Measurements from ENCODE around the gene LAPTM5.

Gene LAPTM5

DNA sequence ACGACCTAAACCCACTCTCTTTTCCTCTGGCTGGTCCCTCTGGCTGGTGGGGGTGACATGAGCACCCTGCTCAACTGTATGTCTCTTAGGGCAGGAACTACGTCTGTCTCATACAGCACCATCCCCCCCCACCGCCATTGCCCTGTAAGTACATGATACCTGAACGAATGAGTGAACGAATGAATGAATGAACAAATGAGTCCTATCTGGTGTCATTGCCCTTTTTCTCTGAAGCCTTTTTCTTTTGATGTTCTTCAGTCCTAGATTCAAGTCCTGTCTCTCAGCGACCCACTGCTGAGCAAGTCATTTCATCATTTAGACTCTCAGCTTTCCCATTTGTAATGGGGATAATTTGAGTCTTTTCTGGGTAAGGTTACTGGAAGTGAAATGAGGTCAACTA, 45.0 kb downstream of the LAPTM5 start:
- no peak for DNase-seq

- no peak for DNase-seq
Measured at GRCh38 chr1:30710407-30710806, 47.2 kb downstream of the LAPTM5 start.

GRCh38 chr1:30708361-30708728, 49.2 kb downstream of the LAPTM5 start:
- DNase-seq: no peak

GRCh38 chr1:30707412-30708360, 49.9 kb downstream of the LAPTM5 start:
- peak; percentile 8 to 38 for DNase-seq

- DNase-seq: no peak
Measured at GRCh38 chr1:30706528-30706927, 51.0 kb downstream of the LAPTM5 start.

DNA sequence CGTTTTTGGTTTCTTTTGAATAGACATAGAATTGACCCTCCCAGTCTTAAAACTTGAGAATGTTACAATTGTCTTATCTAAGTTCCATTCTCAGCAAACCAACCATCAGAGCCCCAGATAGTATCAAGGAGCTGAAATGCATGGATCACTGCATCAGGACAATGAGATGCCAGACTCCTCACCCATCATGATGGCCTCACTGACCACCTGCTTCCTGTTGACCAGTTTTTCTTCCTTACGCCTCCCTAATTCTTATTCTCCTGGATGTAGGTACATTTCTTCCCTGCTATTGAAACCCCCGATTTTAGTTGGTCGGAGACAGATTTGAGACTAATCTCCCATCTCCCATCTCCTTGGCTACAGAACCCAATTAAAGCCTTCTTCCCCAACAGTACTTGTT, 51.9 kb downstream of the LAPTM5 start:
- no peak for DNase-seq

DNA sequence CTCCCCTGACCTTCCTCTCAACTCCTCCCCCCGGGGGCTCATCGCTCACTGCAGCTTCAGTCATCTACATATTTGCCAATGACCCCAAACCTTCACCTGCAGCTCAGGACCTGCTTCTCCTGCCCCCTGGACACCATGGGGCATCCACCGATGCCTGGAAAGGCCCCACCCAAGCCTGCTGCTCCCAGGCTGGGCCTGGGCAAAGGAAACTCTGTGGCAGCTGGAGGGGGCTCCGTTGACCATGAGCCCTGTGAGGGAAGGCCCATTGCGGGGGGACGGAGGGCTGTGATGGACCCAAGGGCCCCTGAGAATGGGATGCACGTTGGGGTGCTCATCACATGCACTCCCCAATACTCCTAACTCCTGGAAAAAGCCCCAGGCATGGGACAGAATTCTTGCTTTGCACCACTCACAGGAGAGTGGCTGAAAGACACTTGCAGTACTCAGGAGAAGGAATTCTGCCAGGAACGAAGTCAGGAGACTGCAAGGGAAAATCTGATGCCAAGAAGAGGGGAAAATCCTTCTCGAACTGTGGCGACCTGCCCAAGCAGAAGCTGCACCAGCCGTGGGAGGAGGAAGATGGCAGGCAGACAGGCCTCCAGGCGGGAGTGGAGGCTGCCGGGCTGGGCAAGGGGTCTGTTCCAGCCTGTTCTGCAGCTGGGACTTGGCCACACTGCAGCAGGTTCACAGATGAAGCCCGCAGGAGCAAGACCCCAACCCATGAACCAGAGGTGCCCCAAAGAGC, 52.6 kb downstream of the LAPTM5 start:
- DNase-seq: no peak

DNA sequence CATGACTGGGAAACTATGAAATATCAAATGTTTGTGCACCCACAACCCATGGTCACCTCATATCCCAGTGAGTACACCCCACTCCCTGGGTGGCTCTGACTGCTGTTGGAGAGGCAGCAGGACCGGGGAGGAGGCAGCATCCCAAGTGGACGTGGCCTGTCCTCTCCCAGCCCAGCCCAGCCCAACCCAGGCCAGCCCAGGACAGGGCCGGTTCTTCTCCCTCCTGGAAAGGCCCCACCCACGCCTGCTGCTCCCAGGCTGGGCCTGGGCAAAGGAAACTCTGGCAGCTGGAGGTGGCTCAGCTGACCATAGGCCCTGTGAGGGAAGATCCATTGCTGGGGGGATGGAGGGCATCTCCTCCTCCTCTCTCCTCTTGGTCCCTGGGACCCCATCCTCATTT, 53.3 kb downstream of the LAPTM5 start:
- no peak for DNase-seq

DNA sequence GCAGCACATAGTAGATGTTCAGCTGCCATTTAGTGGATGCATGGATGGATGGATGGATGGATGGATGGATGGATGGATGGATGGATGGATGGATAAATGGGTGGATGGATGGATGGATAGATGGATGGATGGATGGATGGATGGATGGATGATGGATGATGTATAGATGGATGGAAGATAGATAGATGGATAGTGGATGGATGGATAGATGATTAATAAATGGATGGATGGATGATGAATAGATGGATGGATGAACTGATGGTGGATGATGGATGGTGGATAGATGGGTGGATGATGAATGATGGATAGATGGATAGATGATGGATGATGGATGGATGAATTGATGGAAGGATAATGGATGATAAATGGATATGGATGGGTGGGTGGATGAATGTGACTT, 54.8 kb downstream of the LAPTM5 start:
- DNase-seq: no peak

- DNase-seq: no peak
Measured at GRCh38 chr1:30701258-30701633, 56.3 kb downstream of the LAPTM5 start.

DNA sequence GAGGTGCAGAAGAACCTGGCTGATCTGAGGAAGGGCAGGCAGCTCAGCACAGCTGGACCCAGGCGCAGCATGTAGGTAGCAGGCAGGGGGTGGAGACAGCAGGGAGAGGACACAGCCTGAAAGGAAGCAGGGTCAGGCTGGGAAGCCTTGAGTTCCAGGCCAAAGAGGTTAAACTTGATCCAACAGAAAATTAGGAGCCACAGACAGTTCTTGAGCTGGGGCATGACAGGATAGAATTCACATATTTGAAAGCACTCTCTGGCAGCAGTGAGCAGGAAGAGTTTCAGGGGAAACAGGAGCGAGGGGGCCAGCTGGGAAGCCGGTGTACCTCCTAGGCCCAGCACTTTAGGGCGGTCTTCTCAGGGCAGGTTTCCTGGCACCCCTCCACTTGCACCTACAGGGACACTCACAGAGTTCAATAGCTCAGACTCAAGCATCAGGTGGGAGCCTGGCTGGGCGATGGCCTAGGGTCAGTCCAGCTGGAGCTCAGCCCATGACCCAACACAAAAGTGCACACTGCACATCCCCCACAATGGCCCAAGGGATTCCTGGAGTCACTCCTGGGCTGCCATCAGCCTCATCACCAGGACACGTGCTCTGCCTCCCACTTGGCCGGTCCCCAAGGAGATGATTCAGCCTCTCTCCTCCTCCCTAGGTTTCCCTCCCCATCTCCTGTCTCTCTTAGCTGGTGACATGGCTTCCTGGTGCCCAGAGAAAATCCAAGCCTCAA, 56.9 kb downstream of the LAPTM5 start:
- DNase-seq: no peak

- no peak for DNase-seq
Measured at GRCh38 chr1:30699762-30700161, 57.8 kb downstream of the LAPTM5 start.

DNA sequence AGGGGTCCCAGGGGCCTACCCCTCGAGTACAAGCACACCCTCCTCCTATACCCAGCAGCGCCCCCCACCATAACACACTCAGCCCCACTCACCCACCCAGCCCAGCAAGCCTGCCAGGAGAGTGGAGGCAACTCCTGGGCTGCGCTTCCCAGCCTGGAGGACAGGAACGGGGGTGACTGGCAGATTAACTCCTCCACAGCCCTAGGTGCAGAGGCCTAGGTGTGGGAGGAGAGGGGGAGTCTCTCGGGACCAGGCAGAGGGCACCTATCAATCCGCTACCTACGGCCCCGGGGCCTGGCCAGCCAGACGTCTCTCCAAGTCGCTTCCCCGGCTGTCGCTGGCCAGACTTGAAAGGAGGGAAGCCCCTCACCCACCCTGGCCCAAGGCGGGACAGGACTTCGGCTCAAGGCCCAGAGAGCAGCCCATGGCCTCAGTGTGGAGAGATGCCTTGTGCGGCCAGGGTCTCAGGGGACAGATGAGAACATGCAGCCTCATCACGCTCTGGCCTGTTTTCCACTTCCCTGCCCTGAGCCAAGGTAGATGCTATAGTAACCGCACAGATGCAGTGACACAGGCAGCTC, 59.1 kb downstream of the LAPTM5 start:
- DNase-seq: no peak

DNA sequence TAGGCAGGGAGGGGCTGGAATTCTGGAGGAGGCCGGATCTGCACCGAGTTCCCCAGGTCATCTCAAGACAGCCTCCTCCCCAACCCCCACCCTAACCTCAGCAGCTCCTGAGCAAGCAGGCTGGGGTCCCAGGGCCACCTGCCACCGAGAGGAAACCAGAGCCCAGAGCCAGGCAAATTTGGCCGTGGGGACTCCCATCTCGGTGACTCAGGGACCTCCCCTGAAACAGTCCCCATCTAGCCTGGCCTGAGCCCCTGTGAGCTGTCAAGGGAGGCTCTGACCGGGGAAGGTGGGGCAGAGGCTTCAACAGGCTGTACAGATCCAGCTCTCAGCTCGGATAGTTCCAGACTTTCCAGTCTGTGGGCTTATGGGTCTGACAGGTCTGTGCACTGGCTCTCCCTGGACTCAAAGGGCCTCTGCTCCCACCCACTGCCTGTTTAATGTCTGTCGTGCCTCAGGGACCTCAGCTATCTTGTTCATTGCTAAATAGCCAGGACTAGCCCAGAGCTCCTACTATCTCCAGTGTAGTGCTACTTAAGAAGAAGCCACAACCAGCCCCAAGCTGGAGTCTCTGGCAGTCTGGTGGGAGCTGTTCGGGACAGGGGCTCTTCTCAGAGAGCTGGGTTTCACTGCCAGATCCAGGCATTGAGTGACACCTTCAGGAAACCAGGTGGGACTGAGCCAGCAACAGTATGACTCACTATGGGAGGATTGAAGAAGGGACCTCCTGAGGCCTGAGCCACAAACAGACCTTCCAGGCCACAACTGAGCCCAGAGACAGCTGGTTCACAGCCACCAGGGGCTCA, 59.8 kb downstream of the LAPTM5 start:
- DNase-seq: no peak

GRCh38 chr1:30696831-30697230, 60.7 kb downstream of the LAPTM5 start:
- DNase-seq: no peak

- DNase-seq: no peak
Measured at GRCh38 chr1:30695439-30695841, 62.1 kb downstream of the LAPTM5 start.

DNA sequence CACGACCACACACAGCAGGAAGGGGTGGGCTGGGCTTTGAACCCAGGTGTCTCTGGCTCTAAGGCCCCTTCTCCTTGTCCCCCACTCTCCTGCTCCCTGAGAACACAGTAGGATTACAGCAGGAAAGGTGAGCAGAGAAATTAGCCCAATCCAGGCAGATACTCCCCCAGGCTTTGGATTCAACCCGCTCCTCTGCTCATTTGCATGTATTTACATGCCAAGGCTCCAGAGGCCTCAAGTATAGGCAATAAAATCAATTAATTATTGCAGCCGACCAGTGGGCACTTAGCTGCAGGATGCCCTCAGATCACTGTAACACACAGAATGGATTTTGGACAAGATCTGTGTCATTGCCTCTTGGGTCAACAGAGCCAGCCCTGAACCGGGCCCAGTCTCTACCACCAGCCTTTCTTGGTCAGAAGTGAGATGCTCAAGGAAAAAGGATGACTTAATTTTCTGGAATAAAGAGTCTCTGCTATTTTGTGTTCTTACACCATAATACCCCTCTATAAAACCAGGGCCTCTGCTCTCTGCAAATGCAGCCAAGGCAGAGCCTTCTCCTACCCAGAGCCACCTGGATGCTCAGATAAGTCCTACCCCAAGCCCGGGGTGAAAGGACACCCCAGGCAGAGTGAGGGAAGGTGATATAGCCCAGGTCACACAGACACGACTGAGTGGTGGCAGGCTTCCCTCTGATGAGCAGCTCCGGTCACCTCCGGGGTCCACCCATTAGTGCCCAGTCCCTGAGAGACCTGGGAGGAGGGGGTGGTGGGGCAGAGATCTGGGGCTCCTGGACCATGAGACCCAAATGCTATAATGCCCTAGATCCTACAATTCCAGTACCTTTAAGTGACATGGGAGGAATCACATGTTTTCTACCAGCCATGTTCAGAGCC, 63.0 kb downstream of the LAPTM5 start:
- no peak for DNase-seq

DNA sequence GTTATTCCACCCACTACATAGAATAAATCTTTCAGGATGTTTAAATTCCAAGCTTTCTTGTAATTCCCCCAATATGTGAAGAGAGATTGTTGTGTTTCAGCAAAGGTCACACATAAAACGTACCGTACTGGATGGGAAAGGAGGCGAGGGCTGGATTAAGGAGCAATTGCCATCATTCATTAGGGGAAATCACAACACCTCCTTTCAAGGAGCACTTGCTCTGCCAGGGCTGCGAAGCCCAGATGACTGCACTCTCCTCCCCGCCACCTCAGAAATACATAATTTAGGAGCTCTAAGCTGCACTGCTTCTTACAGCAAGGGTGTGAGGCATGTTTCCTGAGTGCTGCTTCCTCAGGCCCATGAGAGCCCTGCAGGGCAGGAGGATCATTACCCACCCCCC, 63.8 kb downstream of the LAPTM5 start:
- no peak for DNase-seq

GRCh38 chr1:30693366-30693765, 64.2 kb downstream of the LAPTM5 start:
- DNase-seq: no peak

DNA sequence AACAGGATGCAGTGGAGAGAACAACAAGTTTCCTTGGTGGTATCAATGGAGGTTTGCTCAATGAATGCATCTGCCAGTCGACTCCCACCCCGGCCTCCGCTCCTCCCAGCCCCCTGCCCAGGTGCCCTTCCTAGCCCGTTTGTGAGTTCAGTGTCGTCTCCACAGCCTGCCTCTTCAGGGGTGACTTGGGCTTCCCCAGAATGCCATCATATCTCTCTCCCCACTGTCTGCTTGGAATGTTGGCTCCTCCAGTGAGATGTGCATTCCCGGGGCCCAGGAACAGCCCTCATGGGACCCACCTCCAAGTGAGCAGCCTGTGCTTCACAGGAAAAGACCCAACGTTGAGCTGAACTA, 64.6 kb downstream of the LAPTM5 start:
- no peak for DNase-seq

DNA sequence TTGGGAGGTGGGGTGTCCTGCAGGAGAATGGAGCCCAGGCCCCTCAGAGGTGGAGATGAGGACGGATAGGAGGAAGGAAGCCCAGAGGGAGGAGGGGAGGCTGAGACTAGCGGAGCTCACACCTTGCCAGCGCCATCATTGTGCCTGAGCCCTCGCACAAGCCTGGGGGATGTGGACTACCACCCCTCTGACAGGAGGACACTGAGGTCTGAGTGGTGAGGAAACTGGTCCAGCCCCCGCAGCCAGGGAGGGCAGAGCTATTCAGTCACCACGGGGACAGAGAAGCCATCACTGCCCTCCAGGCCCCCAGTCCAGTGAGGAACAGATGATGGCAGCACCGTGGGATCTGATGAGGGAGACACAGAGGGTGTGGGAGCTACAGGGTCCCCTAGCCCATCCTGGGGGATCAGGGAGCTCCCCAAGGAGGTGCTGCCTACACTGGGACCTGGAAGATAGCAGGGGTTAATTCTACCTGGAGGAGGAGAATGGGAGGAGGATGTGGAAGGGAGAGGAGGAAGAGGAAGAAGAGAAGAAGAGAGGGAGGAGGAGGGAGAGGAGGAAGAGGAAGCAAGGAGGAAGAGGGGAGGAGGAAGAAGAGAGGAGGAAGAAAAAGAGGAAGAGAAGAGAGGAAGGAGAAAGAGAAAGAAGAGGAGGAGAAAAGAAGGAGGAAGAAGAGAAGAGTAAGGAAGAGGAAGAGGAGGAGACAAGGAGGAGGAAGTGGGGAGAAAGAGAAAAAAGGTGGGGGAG, 65.2 kb downstream of the LAPTM5 start:
- DNase-seq: no peak
